H9 (cell line): ENCODE data around the gene RASA4. TPM values are rescaled to one million over a fixed set of nuclear protein-coding genes. Genes with fewer than 3 reads are reported as not detected.
"Not testable (repeated sequence)": the region's sequence is repeated elsewhere in the genome, so short reads cannot be mapped to it uniquely, and the experiment has no call there.

ENCODE experiments used
- DNase-seq: peaks from one replicate; pipeline ENCODE4 v3.0.0-alpha.2; 2017
- H2AFZ ChIP-seq: one replicate; pipeline ENCODE4 v1.6.1; 2013; ENCODE audit warnings: mild to moderate bottlenecking, low read length, control low read depth, moderate library complexity
- H2AK5ac ChIP-seq: 2 replicates; pipeline ENCODE4 v1.6.1; 2013; ENCODE audit warnings: low read length, control low read depth, mixed read lengths; ENCODE audit not compliant: insufficient read length
- H2BK120ac ChIP-seq: one replicate; pipeline ENCODE4 v1.6.1; 2013; ENCODE audit warnings: low read depth, mild to moderate bottlenecking, low read length, control low read depth, inconsistent platforms; ENCODE audit not compliant: poor library complexity, severe bottlenecking
- H2BK12ac ChIP-seq: 2 replicates; pipeline ENCODE4 v1.6.1; 2013; ENCODE audit warnings: low read length, control low read depth, mixed read lengths, low read depth; ENCODE audit not compliant: insufficient read length
- H2BK15ac ChIP-seq: 2 replicates; pipeline ENCODE4 v1.6.1; 2013; ENCODE audit warnings: low read depth, low read length, control low read depth
- H2BK20ac ChIP-seq: one replicate; pipeline ENCODE4 v1.6.1; 2013; ENCODE audit warnings: low read depth, mild to moderate bottlenecking, low read length, control low read depth, inconsistent platforms; ENCODE audit not compliant: poor library complexity, severe bottlenecking
- H2BK5ac ChIP-seq: 2 replicates; pipeline ENCODE4 v1.6.1; 2013; ENCODE audit warnings: low read length, control low read depth, mixed read lengths; ENCODE audit not compliant: insufficient read length
- H3K14ac ChIP-seq: 2 replicates; pipeline ENCODE4 v1.6.1; 2013; ENCODE audit warnings: low read length, control low read depth; ENCODE audit not compliant: insufficient read depth
- H3K18ac ChIP-seq: 2 replicates; pipeline ENCODE4 v1.6.1; 2013; ENCODE audit warnings: low read depth, mild to moderate bottlenecking, mixed read lengths, low read length, control low read depth; ENCODE audit not compliant: insufficient read length
- H3K23ac ChIP-seq: 2 replicates; pipeline ENCODE4 v1.6.1; 2013; ENCODE audit warnings: low read length, control low read depth, mixed read lengths, low read depth; ENCODE audit not compliant: insufficient read length
- H3K23me2 ChIP-seq: 2 replicates; pipeline ENCODE4 v1.6.1; 2013; ENCODE audit warnings: low read depth, mild to moderate bottlenecking, mixed read lengths, low read length, control low read depth; ENCODE audit not compliant: insufficient read length, poor library complexity, severe bottlenecking
- H3K27ac ChIP-seq: 2 replicates; pipeline ENCODE4 v1.5.1; 2013; ENCODE audit warnings: low read length, control low read depth, mixed read lengths, low read depth; ENCODE audit not compliant: insufficient read length
- H3K27me3 ChIP-seq: 2 replicates; pipeline ENCODE4 v1.6.1; 2013; ENCODE audit warnings: low read length, control low read depth, inconsistent platforms; ENCODE audit not compliant: insufficient read depth
- H3K4ac ChIP-seq: 2 replicates; pipeline ENCODE4 v1.6.1; 2013; ENCODE audit warnings: low read depth, mild to moderate bottlenecking, control low read depth, inconsistent platforms, low read length, moderate library complexity
- H3K4me1 ChIP-seq: 2 replicates; pipeline ENCODE4 v1.6.1; 2013; ENCODE audit warnings: low read length, control low read depth, inconsistent platforms; ENCODE audit not compliant: insufficient read depth
- H3K4me2 ChIP-seq: 2 replicates; pipeline ENCODE4 v1.6.1; 2013; ENCODE audit warnings: low read length, control low read depth, mixed read lengths; ENCODE audit not compliant: insufficient read length, insufficient read depth
- H3K56ac ChIP-seq: 2 replicates; pipeline ENCODE4 v1.6.1; 2013; ENCODE audit warnings: low read depth, mild to moderate bottlenecking, mixed read lengths, low read length, control low read depth; ENCODE audit not compliant: insufficient read length
- H3K79me1 ChIP-seq: 2 replicates; pipeline ENCODE4 v1.6.1; 2013; ENCODE audit warnings: low read depth, mild to moderate bottlenecking, moderate library complexity, low read length, control low read depth, inconsistent platforms; ENCODE audit not compliant: insufficient read depth, poor library complexity, severe bottlenecking
- H3K79me2 ChIP-seq: 2 replicates; pipeline ENCODE4 v1.6.1; 2013; ENCODE audit warnings: low read length, control low read depth, inconsistent platforms; ENCODE audit not compliant: insufficient read depth
- H3K9ac ChIP-seq: 2 replicates; pipeline ENCODE4 v1.6.1; 2013; ENCODE audit warnings: low read length, control low read depth, mixed read lengths; ENCODE audit not compliant: insufficient read length; ENCODE audit errors: extremely low read depth
- H3K9me3 ChIP-seq: one replicate; pipeline ENCODE4 v1.6.1; 2013; ENCODE audit warnings: low read depth, low read length, inconsistent platforms; ENCODE audit not compliant: control insufficient read depth
- H3T11ph ChIP-seq: one replicate; pipeline ENCODE4 v1.6.1; 2013; ENCODE audit warnings: mild to moderate bottlenecking, low read length, control low read depth, inconsistent platforms
- H4K20me1 ChIP-seq: one replicate; pipeline ENCODE4 v1.6.1; 2013; ENCODE audit not compliant: control insufficient read depth, insufficient read length, insufficient read depth
- H4K5ac ChIP-seq: 2 replicates; pipeline ENCODE4 v1.6.1; 2013; ENCODE audit warnings: low read depth, mild to moderate bottlenecking, mixed read lengths, low read length, control low read depth; ENCODE audit not compliant: insufficient read length
- H4K8ac ChIP-seq: replicated peaks from 2 replicates; pipeline ENCODE4 v1.6.1; 2013; ENCODE audit warnings: low read length, control low read depth, mixed read lengths, low read depth; ENCODE audit not compliant: insufficient read length
- H4K91ac ChIP-seq: 2 replicates; pipeline ENCODE4 v1.6.1; 2013; ENCODE audit warnings: low read depth, mild to moderate bottlenecking, moderate library complexity, mixed read lengths, low read length, control low read depth; ENCODE audit not compliant: insufficient read length
- H3K27ac Mint-ChIP-seq, 3 experiments: 2 replicates in 2 of 3; 3 replicates in 1 of 3; pipeline ENCODE4 v1.8.0; 2020 to 2021; ENCODE audit warnings: mixed read lengths in 3 of 3, mild to moderate bottlenecking in 1 of 3, moderate library complexity in 1 of 3
- H3K27me3 Mint-ChIP-seq: 2 replicates; pipeline ENCODE4 v1.8.0; 2021; ENCODE audit warnings: low read depth, mild to moderate bottlenecking, moderate library complexity, mixed read lengths
- H3K36me3 Mint-ChIP-seq, 3 experiments: 2 replicates in 2 of 3; 3 replicates in 1 of 3; pipeline ENCODE4 v1.8.0; 2020 to 2021; ENCODE audit warnings: low read depth in 3 of 3, mixed read lengths in 3 of 3; ENCODE audit not compliant: insufficient read depth in 1 of 3
- H3K4me1 Mint-ChIP-seq, 2 experiments: 2 replicates each; pipeline ENCODE4 v1.8.0; 2020; ENCODE audit warnings: mixed read lengths in 2 of 2
- H3K4me3 Mint-ChIP-seq, 2 experiments: 2 replicates in 1 of 2; 3 replicates in 1 of 2; pipeline ENCODE4 v1.8.0; 2020 to 2021; ENCODE audit warnings: mild to moderate bottlenecking in 2 of 2, mixed read lengths in 2 of 2, moderate library complexity in 1 of 2
- H3K9me3 Mint-ChIP-seq, 2 experiments: 2 replicates in 1 of 2; 3 replicates in 1 of 2; pipeline ENCODE4 v1.8.0; 2020; ENCODE audit warnings: mild to moderate bottlenecking in 2 of 2, mixed read lengths in 2 of 2, moderate library complexity in 1 of 2
- WGBS: extraction: QIAGEN DNeasy Blood & Tissue Kit; methylation state at CpG from one replicate; pipeline ENCODE4 v1.1.7; 2013; ENCODE audit warnings: missing lambda C conversion rate, low lambda C conversion rate, mixed read lengths; ENCODE audit not compliant: insufficient read length; ENCODE audit errors: extremely low coverage; 5-methylcytosine and 5-hydroxymethylcytosine counted together
- total RNA-seq: library from RNA; stranded (reverse); gene quantifications from 2 replicates; pipeline ENCODE4 v1.2.1, GENCODE V29; 2021

The RASA4 gene
- total RNA-seq, 1 experiment from 2014 or later, result 10.0 TPM

GRCh38 chr7:102550808-102551422 is 65.6 kb downstream of the RASA4 start, which contains the start of gene SPDYE2:
TSS of gene SPDYE2 (plus strand) at chr7:102551226. CDS start at chr7:102553256, 2,030 bp downstream.
- not testable (repeated sequence) for H3K9me3 Mint-ChIP-seq, H3K4ac ChIP-seq, H3T11ph ChIP-seq, H3K79me2 ChIP-seq, H4K8ac ChIP-seq, H3K27ac ChIP-seq, H3K23me2 ChIP-seq, H3K9ac ChIP-seq, H2BK15ac ChIP-seq, H3K79me1 ChIP-seq, H2BK20ac ChIP-seq, H3K4me1 Mint-ChIP-seq, H3K56ac ChIP-seq, H2BK120ac ChIP-seq, H2BK5ac ChIP-seq, H2BK12ac ChIP-seq, H3K23ac ChIP-seq, H3K27ac Mint-ChIP-seq, H3K4me1 ChIP-seq, H3K36me3 Mint-ChIP-seq, H4K91ac ChIP-seq, H3K18ac ChIP-seq, H3K14ac ChIP-seq, H3K27me3 Mint-ChIP-seq, H2AK5ac ChIP-seq, H3K4me3 Mint-ChIP-seq, H3K9me3 ChIP-seq, H4K5ac ChIP-seq, H3K4me2 ChIP-seq, DNase-seq, H2AFZ ChIP-seq, H4K20me1 ChIP-seq, H3K27me3 ChIP-seq
- WGBS, result no CpG with 5 or more reads among the region's 6 CpGs

- H3K27me3 Mint-ChIP-seq, H4K91ac ChIP-seq, H3K27ac ChIP-seq, H2AFZ ChIP-seq, H3K4ac ChIP-seq, H3K9me3 ChIP-seq, H2BK120ac ChIP-seq, H4K5ac ChIP-seq, H3K79me2 ChIP-seq, H3K4me1 Mint-ChIP-seq, H3K9me3 Mint-ChIP-seq, H3K56ac ChIP-seq, H3T11ph ChIP-seq, DNase-seq, H3K23ac ChIP-seq, H2BK15ac ChIP-seq, H3K23me2 ChIP-seq, H3K4me3 Mint-ChIP-seq, H3K27me3 ChIP-seq, H2BK12ac ChIP-seq, H4K8ac ChIP-seq, H3K4me2 ChIP-seq, H3K9ac ChIP-seq, H3K27ac Mint-ChIP-seq, H3K79me1 ChIP-seq, H2AK5ac ChIP-seq, H3K18ac ChIP-seq, H2BK20ac ChIP-seq, H4K20me1 ChIP-seq, H3K36me3 Mint-ChIP-seq, H3K4me1 ChIP-seq, H2BK5ac ChIP-seq, H3K14ac ChIP-seq: not testable (repeated sequence)
- no CpG with 5 or more reads among the region's 6 CpGs for WGBS
Observed at GRCh38 chr7:102546353-102546752, 70.2 kb downstream of the RASA4 start.
